ENCODE measurements around the gene ACTN4.
"Not testable (repeated sequence)": the region's sequence is repeated elsewhere in the genome, so short reads cannot be mapped to it uniquely, and the experiment has no call there.

Gene ACTN4

GRCh38 chr19:38744298-38744681 lies 96.8 kb downstream of the ACTN4 start, which contains the start of gene CAPN12:
Gene CAPN12 (minus strand): TSS chr19:38744474. CDS start chr19:38744165, 309 bp downstream.
- no peaks in the 10 kb centered on the region for H4K20me1 ChIP-seq (ENCODE audit: insufficient read depth, low read length)
- H3K4me1 ChIP-seq (ENCODE audit: insufficient read depth, low read length) = no peaks in the 10 kb centered on the region
- H2AFZ ChIP-seq (ENCODE audit: low read depth, low read length) = no peak within 1 kb of the TSS
- H3K4me3 ChIP-seq (ENCODE audit: low read depth in 1 of 2, low read length in 2 of 2) = no peak within 1 kb of the TSS
- DNase-seq (no peak), ATAC-seq (ENCODE audit: insufficient read depth, low read depth) (no peak)
- H3K4me2 ChIP-seq (ENCODE audit: insufficient read depth, low read length) = no peak within 1 kb of the TSS
- no peaks in the 10 kb centered on the region for H3K36me3 ChIP-seq (ENCODE audit: insufficient read depth, low read length)
- no peak within 1 kb of the TSS for H3K27ac ChIP-seq (ENCODE audit: low read length)
- no peaks in the 10 kb centered on the region for H3K27me3 ChIP-seq (ENCODE audit: insufficient read depth, low read length, poor library complexity)
- TF ChIP-seq EZH2 (IDR thresholded peaks at IDR 0.05; ENCODE audit: borderline replicate concordance, low read depth, low read length, severe bottlenecking) (no peak), CTCF (IDR thresholded peaks at IDR 0.05; ENCODE audit: borderline replicate concordance, extremely low read depth, low read length, poor library complexity, severe bottlenecking) (no peak)
- no peak within 1 kb of the TSS for H3K9ac ChIP-seq (ENCODE audit: low read depth, low read length)
- H3K79me2 ChIP-seq (ENCODE audit: insufficient read depth, low read length) = no peaks in the 10 kb centered on the region
- no peaks in the 10 kb centered on the region for H3K9me3 ChIP-seq (ENCODE audit: insufficient read depth, low read length, severe bottlenecking)

GRCh38 chr19:38744874-38745273 lies 97.4 kb downstream of the ACTN4 start:
- Histone ChIP-seq H3K9me3 (ENCODE audit: insufficient read depth, low read length, severe bottlenecking) (no peaks in the 10 kb centered on the region), H3K27ac (ENCODE audit: low read length) (no peak overlapping the region), H4K20me1 (ENCODE audit: insufficient read depth, low read length) (no peaks in the 10 kb centered on the region), H3K4me1 (ENCODE audit: insufficient read depth, low read length) (no peaks in the 10 kb centered on the region), H3K27me3 (ENCODE audit: insufficient read depth, low read length, poor library complexity) (no peaks in the 10 kb centered on the region), H3K79me2 (ENCODE audit: insufficient read depth, low read length) (no peaks in the 10 kb centered on the region), H3K9ac (ENCODE audit: low read depth, low read length) (no peak overlapping the region), H3K4me2 (ENCODE audit: insufficient read depth, low read length) (no peak overlapping the region), H2AFZ (ENCODE audit: low read depth, low read length) (no peak overlapping the region), H3K36me3 (ENCODE audit: insufficient read depth, low read length) (no peaks in the 10 kb centered on the region), H3K4me3 (ENCODE audit: low read depth in 1 of 2, low read length in 2 of 2) (no peak overlapping the region)
- TF ChIP-seq EZH2 (IDR thresholded peaks at IDR 0.05; ENCODE audit: borderline replicate concordance, low read depth, low read length, severe bottlenecking) (no peak), CTCF (IDR thresholded peaks at IDR 0.05; ENCODE audit: borderline replicate concordance, extremely low read depth, low read length, poor library complexity, severe bottlenecking) (no peak)
- DNase-seq (no peak), ATAC-seq (ENCODE audit: insufficient read depth, low read depth) (no peak)

GRCh38 chr19:38745316-38745715 lies 97.9 kb downstream of the ACTN4 start:
- no peaks in the 10 kb centered on the region for H3K4me1 ChIP-seq (ENCODE audit: insufficient read depth, low read length)
- H3K9me3 ChIP-seq (ENCODE audit: insufficient read depth, low read length, severe bottlenecking) = no peaks in the 10 kb centered on the region
- no peak overlapping the region for H3K27ac ChIP-seq (ENCODE audit: low read length)
- no peak for DNase-seq
- H3K4me2 ChIP-seq (ENCODE audit: insufficient read depth, low read length) = no peak overlapping the region
- no peaks in the 10 kb centered on the region for H4K20me1 ChIP-seq (ENCODE audit: insufficient read depth, low read length)
- H3K36me3 ChIP-seq (ENCODE audit: insufficient read depth, low read length) = no peaks in the 10 kb centered on the region
- no peak overlapping the region for H2AFZ ChIP-seq (ENCODE audit: low read depth, low read length)
- TF ChIP-seq EZH2 (IDR thresholded peaks at IDR 0.05; ENCODE audit: borderline replicate concordance, low read depth, low read length, severe bottlenecking) (no peak), CTCF (IDR thresholded peaks at IDR 0.05; ENCODE audit: borderline replicate concordance, extremely low read depth, low read length, poor library complexity, severe bottlenecking) (no peak)
- no peaks in the 10 kb centered on the region for H3K27me3 ChIP-seq (ENCODE audit: insufficient read depth, low read length, poor library complexity)
- H3K9ac ChIP-seq (ENCODE audit: low read depth, low read length) = no peak overlapping the region
- no peaks in the 10 kb centered on the region for H3K79me2 ChIP-seq (ENCODE audit: insufficient read depth, low read length)
- ATAC-seq (ENCODE audit: insufficient read depth, low read depth) = no peak
- no peak overlapping the region for H3K4me3 ChIP-seq (ENCODE audit: low read depth in 1 of 2, low read length in 2 of 2)

GRCh38 chr19:38753783-38754182 lies 106.3 kb downstream of the ACTN4 start:
- not testable (repeated sequence) for H2AFZ ChIP-seq (ENCODE audit: low read depth, low read length); H3K9me3 ChIP-seq (ENCODE audit: insufficient read depth, low read length, severe bottlenecking); H3K36me3 ChIP-seq (ENCODE audit: insufficient read depth, low read length); DNase-seq; H3K27me3 ChIP-seq (ENCODE audit: insufficient read depth, low read length, poor library complexity); H3K4me3 ChIP-seq (ENCODE audit: low read depth in 1 of 2, low read length in 2 of 2); H4K20me1 ChIP-seq (ENCODE audit: insufficient read depth, low read length); H3K79me2 ChIP-seq (ENCODE audit: insufficient read depth, low read length); H3K9ac ChIP-seq (ENCODE audit: low read depth, low read length); H3K4me1 ChIP-seq (ENCODE audit: insufficient read depth, low read length); ATAC-seq (ENCODE audit: insufficient read depth, low read depth); H3K4me2 ChIP-seq (ENCODE audit: insufficient read depth, low read length); H3K27ac ChIP-seq (ENCODE audit: low read length)

- not testable (repeated sequence) for H3K9ac ChIP-seq (ENCODE audit: low read depth, low read length); ATAC-seq (ENCODE audit: insufficient read depth, low read depth); H3K79me2 ChIP-seq (ENCODE audit: insufficient read depth, low read length); H3K4me1 ChIP-seq (ENCODE audit: insufficient read depth, low read length); H3K9me3 ChIP-seq (ENCODE audit: insufficient read depth, low read length, severe bottlenecking); DNase-seq; H4K20me1 ChIP-seq (ENCODE audit: insufficient read depth, low read length); H3K4me2 ChIP-seq (ENCODE audit: insufficient read depth, low read length); H3K4me3 ChIP-seq (ENCODE audit: low read depth in 1 of 2, low read length in 2 of 2); H3K27ac ChIP-seq (ENCODE audit: low read length); H3K36me3 ChIP-seq (ENCODE audit: insufficient read depth, low read length); H2AFZ ChIP-seq (ENCODE audit: low read depth, low read length); H3K27me3 ChIP-seq (ENCODE audit: insufficient read depth, low read length, poor library complexity)
Observed at GRCh38 chr19:38754196-38754595, 106.7 kb downstream of the ACTN4 start.

All from DND-41 (cell line).